HEK293 (cell line): Measurements from ENCODE around the gene MAP9.

Source experiments
- CTCF ChIA-PET: fragments of 350-600 bp; formaldehyde crosslinking; extraction: SDS; loops from one replicate; lab custom pipeline; 2021; ENCODE audit warnings: antibody characterized with exemption; lab: Yijun Ruan, JAX
- POLR2A ChIA-PET: fragments of 300-600 bp; formaldehyde crosslinking; extraction: SDS; loops from one replicate; lab custom pipeline; 2020; ENCODE audit warnings: antibody characterized with exemption, inconsistent platforms; lab: Yijun Ruan, JAX
- H3K27ac ChIP-seq: fragments of 200-500 bp; sonication (Bioruptor generic); 2 replicates; pipeline ENCODE4 v1.5.1; 2014; ENCODE audit warnings: low read depth, low read length, control low read depth, inconsistent platforms; ENCODE audit errors: extremely low read depth
- H3K36me3 ChIP-seq, 2 experiments: fragments of 200-500 bp in 1 of 2; sonication (Bioruptor generic) in 1 of 2; 1 replicate in 1 of 2; 2 replicates in 1 of 2; pipeline ENCODE4 v1.5.1; 2014 to 2017; ENCODE audit warnings: inconsistent platforms in 2 of 2, low read length in 2 of 2; ENCODE audit not compliant: control insufficient read depth in 2 of 2, insufficient read depth in 1 of 2
- H3K4me1 ChIP-seq: fragments of 200-500 bp; sonication (Bioruptor generic); 2 replicates; pipeline ENCODE4 v1.5.1; 2014; ENCODE audit warnings: mild to moderate bottlenecking, low read length, inconsistent platforms; ENCODE audit not compliant: control insufficient read depth, insufficient read depth
- H3K4me3 ChIP-seq: 2 replicates; pipeline ENCODE4 v1.5.1; 2011; ENCODE audit warnings: low read depth, mild to moderate bottlenecking, control low read depth, low read length, moderate library complexity
- H3K9me3 ChIP-seq: fragments of 200-500 bp; sonication (Bioruptor generic); 2 replicates; pipeline ENCODE4 v1.5.1; 2014; ENCODE audit warnings: low read depth, low read length, inconsistent platforms; ENCODE audit not compliant: control insufficient read depth, insufficient read depth
- MYNN ChIP-seq: fragments of 450-650 bp; formaldehyde crosslinking; IDR thresholded peaks from 2 replicates; pipeline ENCODE4 v1.5.1; 2016; ENCODE audit warnings: missing biosample characterization, missing genetic modification characterization, borderline replicate concordance
- MZF1 ChIP-seq: fragments of 450-650 bp; formaldehyde crosslinking; IDR thresholded peaks from 2 replicates; pipeline ENCODE4 v1.5.1; 2017; ENCODE audit warnings: missing biosample characterization, missing genetic modification characterization, borderline replicate concordance
- ZEB2 ChIP-seq: fragments of 450-650 bp; formaldehyde crosslinking; IDR thresholded peaks from 2 replicates; pipeline ENCODE4 v1.5.1; 2016; ENCODE audit warnings: missing biosample characterization, missing genetic modification characterization
- ZFP69B ChIP-seq: fragments of 450-650 bp; formaldehyde crosslinking; IDR thresholded peaks from 2 replicates; pipeline ENCODE4 v1.5.1; 2016; ENCODE audit warnings: missing biosample characterization, missing genetic modification characterization
- ZNF157 ChIP-seq: fragments of 450-650 bp; formaldehyde crosslinking; IDR thresholded peaks from 2 replicates; pipeline ENCODE4 v1.5.1; 2016; ENCODE audit warnings: missing biosample characterization, missing genetic modification characterization
- ZNF16 ChIP-seq: fragments of 450-650 bp; formaldehyde crosslinking; IDR thresholded peaks from 2 replicates; pipeline ENCODE4 v1.5.1; 2016; ENCODE audit warnings: low read depth, missing biosample characterization, missing genetic modification characterization
- ZNF19 ChIP-seq: fragments of 450-650 bp; formaldehyde crosslinking; IDR thresholded peaks from 2 replicates; pipeline ENCODE4; 2016; ENCODE audit warnings: missing biosample characterization, missing genetic modification characterization, low read depth
- ZNF596 ChIP-seq: fragments of 450-650 bp; IDR thresholded peaks from 2 replicates; pipeline ENCODE4 v1.5.0; 2018; ENCODE audit warnings: missing biosample characterization, mild to moderate bottlenecking, missing genetic modification characterization, moderate library complexity
- ZNF629 ChIP-seq: fragments of 450-650 bp; formaldehyde crosslinking; IDR thresholded peaks from 2 replicates; pipeline ENCODE4 v1.5.1; 2017; ENCODE audit warnings: missing biosample characterization, missing genetic modification characterization
- ZNF654 ChIP-seq: fragments of 450-650 bp; formaldehyde crosslinking; IDR thresholded peaks from 2 replicates; pipeline ENCODE4 v1.5.1; 2016; ENCODE audit warnings: low read depth, missing biosample characterization, missing genetic modification characterization
- ZSCAN30 ChIP-seq: fragments of 450-650 bp; IDR thresholded peaks from 2 replicates; pipeline ENCODE4 v1.5.1; 2018; ENCODE audit warnings: missing biosample characterization, mild to moderate bottlenecking, missing genetic modification characterization, moderate library complexity
- TF ChIP-seq, protein P1 (sequence below): fragments of 450-650 bp; formaldehyde crosslinking; IDR thresholded peaks from 2 replicates; pipeline ENCODE4 v1.5.1; 2017; ENCODE audit warnings: missing biosample characterization, missing genetic modification characterization
- TF ChIP-seq, protein P2 (sequence below): fragments of 450-650 bp; formaldehyde crosslinking; IDR thresholded peaks from 2 replicates; pipeline ENCODE4 v1.5.1; 2016; ENCODE audit warnings: missing biosample characterization, missing genetic modification characterization
- TF ChIP-seq, protein P3 (sequence below): fragments of 450-650 bp; formaldehyde crosslinking; IDR thresholded peaks from 2 replicates; pipeline ENCODE4 v1.5.1; 2016; ENCODE audit warnings: missing biosample characterization, missing genetic modification characterization

MAP9 gene

DNA sequence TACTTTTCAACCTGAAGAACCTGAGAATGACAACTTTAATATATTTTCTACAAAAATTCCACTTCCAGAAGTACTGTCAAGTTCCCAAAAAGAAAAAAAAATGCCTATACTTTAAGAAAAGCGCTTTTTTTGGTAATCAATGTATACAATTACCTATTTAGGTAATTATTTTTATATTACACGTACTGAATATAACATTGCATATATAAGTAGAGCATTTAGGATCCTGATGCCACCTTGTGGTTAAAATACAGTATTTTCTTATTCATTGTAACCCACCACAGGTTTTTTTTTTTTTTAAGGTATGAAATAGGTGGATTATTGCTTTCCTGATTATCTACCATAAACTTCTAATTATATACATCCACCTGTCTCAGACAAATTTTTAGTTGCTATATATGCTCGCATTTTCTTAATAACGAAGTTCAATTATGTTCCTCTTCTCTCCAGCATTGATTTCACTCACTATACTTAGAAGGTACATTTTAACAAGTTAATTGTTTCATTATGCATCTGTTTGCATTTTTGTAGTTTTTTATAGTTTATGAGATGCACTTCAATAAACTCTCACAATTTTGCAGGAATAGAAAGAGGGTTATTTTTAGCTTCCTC, 5.2 kb downstream of the MAP9 start:
- Histone ChIP-seq H3K36me3 (peaks cover 0 to 38% of the 10 kb centered on the region in 2 experiments; a peak in 2 of 3 replicates), H3K4me1 (peaks cover 6% of the 10 kb centered on the region; the same call in 1 of the 2 replicates), H3K27ac (no peak overlapping the region)
- TF ChIP-seq, protein P1, sequence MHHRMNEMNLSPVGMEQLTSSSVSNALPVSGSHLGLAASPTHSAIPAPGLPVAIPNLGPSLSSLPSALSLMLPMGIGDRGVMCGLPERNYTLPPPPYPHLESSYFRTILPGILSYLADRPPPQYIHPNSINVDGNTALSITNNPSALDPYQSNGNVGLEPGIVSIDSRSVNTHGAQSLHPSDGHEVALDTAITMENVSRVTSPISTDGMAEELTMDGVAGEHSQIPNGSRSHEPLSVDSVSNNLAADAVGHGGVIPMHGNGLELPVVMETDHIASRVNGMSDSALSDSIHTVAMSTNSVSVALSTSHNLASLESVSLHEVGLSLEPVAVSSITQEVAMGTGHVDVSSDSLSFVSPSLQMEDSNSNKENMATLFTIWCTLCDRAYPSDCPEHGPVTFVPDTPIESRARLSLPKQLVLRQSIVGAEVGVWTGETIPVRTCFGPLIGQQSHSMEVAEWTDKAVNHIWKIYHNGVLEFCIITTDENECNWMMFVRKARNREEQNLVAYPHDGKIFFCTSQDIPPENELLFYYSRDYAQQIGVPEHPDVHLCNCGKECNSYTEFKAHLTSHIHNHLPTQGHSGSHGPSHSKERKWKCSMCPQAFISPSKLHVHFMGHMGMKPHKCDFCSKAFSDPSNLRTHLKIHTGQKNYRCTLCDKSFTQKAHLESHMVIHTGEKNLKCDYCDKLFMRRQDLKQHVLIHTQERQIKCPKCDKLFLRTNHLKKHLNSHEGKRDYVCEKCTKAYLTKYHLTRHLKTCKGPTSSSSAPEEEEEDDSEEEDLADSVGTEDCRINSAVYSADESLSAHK (tag by site-specific recombination) = no peak
- no peak for TF ChIP-seq MZF1 (tag by site-specific recombination)
- TF ChIP-seq ZNF654 = peak; percentile 41
- TF ChIP-seq, all 188 proteins: peak for 1
- ChIA-PET CTCF (interaction anchor here (0.7 to 0.9 kb wide), 3 partner anchors 18 to 104 kb away, joined by 3 read pairs; no protein-coding TSS in a partner anchor), POLR2A (no interaction called here)
- no peak overlapping the region for H3K4me3 ChIP-seq
- H3K9me3 ChIP-seq = no peaks in the 10 kb centered on the region

DNA sequence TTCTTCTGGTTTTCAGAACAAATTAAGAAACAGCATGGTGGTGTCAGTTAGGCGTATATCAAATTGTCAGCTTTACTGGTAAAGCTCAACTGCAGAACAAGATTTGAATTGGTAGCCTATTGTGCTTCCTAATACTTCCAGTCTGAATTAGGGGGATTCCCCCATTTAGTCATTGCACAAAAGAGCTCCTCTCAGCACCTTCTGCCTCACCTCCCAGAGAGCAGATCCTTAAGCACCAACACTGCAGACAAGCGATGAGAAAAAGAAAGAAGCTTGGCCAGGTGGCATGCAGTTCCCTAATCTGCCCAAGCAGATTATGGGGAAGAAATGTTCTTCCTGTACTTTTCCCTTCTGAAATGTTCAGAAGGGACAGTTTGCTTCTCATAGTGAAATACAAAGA, 9.2 kb downstream of the MAP9 start:
- TF ChIP-seq MYNN (tag by site-specific recombination) (no peak), ZNF596 (no peak), ZFP69B (tag by site-specific recombination) (no peak), ZEB2 (tag by site-specific recombination) (no peak), ZNF16 (tag by site-specific recombination) (no peak), ZNF19 (tag by site-specific recombination) (no peak), ZSCAN30 (tag by site-specific recombination) (no peak)
- TF ChIP-seq, protein P2, sequence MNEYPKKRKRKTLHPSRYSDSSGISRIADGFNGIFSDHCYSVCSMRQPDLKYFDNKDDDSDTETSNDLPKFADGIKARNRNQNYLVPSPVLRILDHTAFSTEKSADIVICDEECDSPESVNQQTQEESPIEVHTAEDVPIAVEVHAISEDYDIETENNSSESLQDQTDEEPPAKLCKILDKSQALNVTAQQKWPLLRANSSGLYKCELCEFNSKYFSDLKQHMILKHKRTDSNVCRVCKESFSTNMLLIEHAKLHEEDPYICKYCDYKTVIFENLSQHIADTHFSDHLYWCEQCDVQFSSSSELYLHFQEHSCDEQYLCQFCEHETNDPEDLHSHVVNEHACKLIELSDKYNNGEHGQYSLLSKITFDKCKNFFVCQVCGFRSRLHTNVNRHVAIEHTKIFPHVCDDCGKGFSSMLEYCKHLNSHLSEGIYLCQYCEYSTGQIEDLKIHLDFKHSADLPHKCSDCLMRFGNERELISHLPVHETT = no peak
- TF ChIP-seq, all 188 proteins: peak for 0
- H3K27ac ChIP-seq = no peak overlapping the region
- ChIA-PET CTCF (interaction anchor here (0.6 to 1.2 kb wide), 2 partner anchors 342 to 513 kb away, joined by 3 to 5 read pairs; no protein-coding TSS in a partner anchor), POLR2A (no interaction called here)
- no peak overlapping the region for H3K4me3 ChIP-seq
- H3K36me3 ChIP-seq = peaks cover 0 to 37% of the 10 kb centered on the region in 2 experiments; a peak in 2 of 3 replicates
- no peaks in the 10 kb centered on the region for H3K4me1 ChIP-seq
- H3K9me3 ChIP-seq = no peaks in the 10 kb centered on the region

DNA sequence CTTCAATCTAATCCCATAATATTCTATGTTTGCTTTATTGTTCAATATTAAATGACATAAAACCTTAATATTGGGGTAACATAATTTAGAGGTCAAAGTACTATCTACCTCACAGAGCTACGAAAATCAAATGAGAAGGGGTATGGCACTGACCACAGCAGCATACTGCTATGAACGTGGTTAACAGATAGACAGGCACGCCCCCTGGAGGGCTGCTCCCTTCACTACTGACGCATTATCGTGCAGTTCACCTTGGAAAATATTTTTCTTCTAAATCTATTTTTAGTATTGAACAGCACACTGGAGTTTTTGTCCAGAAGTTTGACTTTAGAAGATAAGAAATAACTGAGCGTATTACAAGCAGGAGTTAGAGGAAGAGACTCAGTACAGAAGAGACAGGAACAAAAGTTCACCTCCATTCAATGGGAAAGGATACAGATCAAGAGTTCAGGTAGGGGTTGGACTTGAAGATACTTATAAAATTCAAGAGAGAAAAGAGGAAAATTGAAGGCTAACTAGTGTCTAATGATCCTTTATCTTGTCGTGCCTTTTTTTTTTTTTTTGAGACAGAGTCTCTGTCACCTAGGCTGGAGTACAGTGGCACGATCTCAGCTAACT, 22.7 kb downstream of the MAP9 start:
- CTCF ChIA-PET = interaction anchor here (0.5 to 1.2 kb wide), 10 partner anchors 9 to 372 kb away, joined by 3 to 6 read pairs (median 3); no protein-coding TSS in a partner anchor
- POLR2A ChIA-PET = no interaction called here
- no peak overlapping the region for H3K27ac ChIP-seq
- peaks cover 0 to 20% of the 10 kb centered on the region in 2 experiments; a peak in 2 of 3 replicates for H3K36me3 ChIP-seq
- TF ChIP-seq ZNF629 (tag by site-specific recombination) (no peak), ZNF157 (no peak), ZNF654 (peak; percentile 34; the same call in 1 of the 2 replicates)
- TF ChIP-seq, protein P3, sequence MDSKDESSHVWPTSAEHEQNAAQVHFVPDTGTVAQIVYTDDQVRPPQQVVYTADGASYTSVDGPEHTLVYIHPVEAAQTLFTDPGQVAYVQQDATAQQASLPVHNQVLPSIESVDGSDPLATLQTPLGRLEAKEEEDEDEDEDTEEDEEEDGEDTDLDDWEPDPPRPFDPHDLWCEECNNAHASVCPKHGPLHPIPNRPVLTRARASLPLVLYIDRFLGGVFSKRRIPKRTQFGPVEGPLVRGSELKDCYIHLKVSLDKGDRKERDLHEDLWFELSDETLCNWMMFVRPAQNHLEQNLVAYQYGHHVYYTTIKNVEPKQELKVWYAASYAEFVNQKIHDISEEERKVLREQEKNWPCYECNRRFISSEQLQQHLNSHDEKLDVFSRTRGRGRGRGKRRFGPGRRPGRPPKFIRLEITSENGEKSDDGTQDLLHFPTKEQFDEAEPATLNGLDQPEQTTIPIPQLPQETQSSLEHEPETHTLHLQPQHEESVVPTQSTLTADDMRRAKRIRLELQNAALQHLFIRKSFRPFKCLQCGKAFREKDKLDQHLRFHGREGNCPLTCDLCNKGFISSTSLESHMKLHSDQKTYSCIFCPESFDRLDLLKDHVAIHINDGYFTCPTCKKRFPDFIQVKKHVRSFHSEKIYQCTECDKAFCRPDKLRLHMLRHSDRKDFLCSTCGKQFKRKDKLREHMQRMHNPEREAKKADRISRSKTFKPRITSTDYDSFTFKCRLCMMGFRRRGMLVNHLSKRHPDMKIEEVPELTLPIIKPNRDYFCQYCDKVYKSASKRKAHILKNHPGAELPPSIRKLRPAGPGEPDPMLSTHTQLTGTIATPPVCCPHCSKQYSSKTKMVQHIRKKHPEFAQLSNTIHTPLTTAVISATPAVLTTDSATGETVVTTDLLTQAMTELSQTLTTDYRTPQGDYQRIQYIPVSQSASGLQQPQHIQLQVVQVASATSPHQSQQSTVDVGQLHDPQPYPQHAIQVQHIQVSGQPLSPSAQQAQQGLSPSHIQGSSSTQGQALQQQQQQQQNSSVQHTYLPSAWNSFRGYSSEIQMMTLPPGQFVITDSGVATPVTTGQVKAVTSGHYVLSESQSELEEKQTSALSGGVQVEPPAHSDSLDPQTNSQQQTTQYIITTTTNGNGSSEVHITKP = no peak
- no peak overlapping the region for H3K4me3 ChIP-seq
- no peaks in the 10 kb centered on the region for H3K4me1 ChIP-seq
- H3K9me3 ChIP-seq = no peaks in the 10 kb centered on the region
